GM20431 (cell line): ENCODE measurements around the gene CADPS2.

Experiments used
- in situ Hi-C: fragments of 300-500 bp; cut with MseI, MboI; formaldehyde crosslinking; loops from one replicate; pipeline ENCODE4 v1.15.0; 2020; ENCODE audit warnings: low sequenced_read_pairs; ENCODE audit not compliant: unreplicated experiment

The CADPS2 gene

DNA sequence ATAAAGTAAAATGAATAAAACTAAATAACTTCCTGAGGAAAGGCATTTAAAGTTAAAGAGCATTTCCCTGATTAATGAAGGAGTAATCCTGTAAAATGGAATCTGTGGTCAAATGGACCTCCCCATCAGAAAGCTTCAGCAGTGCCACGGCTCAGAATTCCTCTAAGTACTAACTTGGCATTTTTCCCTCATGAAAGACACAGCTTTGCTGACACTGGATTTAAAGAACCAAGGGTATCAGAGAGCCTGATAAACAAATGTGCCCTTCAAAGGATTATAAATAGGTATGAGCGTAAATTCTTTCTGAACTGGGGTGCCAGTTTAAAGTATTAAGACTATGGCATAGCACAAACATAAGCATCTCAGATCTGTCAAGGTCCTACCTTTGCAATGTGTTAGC, 159.4 kb downstream of the CADPS2 start:
- in situ Hi-C loops, result no loop called here

- in situ Hi-C loops, result no loop called here
Measured at GRCh38 chr7:122724366-122724765, 161.9 kb downstream of the CADPS2 start.

GRCh38 chr7:122719010-122719578, 167.2 kb downstream of the CADPS2 start:
- in situ Hi-C loops, result no loop called here

GRCh38 chr7:122717356-122718089, 168.7 kb downstream of the CADPS2 start:
- in situ Hi-C loops, result no loop called here

DNA sequence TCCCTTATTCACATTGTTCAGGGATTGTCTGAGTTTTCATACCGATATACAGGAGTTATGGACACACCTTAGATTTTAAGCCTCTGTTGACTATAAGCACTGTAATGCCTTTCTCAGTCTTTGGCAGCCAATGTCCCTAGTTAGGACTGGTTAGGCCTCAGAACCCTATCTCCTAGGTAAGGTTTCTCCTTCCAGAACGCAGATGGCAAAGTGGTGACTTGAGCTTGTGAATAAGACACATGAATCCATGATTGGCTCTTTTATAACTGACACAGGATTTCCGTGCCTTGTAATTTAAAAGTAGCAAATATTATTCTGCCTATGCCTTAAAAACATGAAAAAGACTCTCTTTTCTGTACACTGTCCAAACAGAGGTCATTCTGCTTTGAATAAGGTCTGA, 171.1 kb downstream of the CADPS2 start:
- in situ Hi-C loops, result no loop called here

- in situ Hi-C loops, result no loop called here
Measured at GRCh38 chr7:122710916-122711315, 175.3 kb downstream of the CADPS2 start.

DNA sequence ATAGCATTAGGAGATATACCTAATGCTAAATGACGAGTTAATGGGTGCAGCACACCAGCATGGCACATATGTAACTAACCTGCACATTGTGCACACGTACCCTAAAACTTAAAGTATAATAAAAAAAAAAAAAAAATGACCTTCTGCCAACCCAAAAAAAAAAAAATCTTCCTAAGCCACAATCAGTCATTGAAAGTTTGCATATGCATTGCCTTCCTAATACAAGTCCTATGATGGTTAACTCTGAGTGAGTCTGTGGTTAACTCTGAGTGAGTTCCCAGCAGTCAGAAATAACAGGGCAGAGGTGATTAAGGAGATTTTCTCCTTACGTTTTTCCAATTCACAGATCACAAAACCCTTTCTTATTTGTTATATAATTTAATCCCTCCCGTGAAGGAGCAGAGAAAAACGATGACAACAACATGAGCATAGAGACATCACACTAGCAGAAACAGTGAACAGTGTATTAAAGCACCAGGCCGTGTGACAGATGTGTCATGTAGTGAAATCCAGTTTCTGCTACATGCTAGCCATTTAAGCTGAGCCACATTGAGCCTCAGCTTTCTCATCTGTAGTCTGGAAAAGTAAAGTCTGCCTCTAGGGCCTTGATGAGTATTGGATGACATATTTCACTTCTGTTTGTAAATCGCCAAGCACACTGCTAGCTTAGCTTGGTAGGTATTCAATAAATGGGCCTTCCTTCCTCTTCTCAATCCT, 176.2 kb downstream of the CADPS2 start:
- in situ Hi-C loops, result no loop called here

DNA sequence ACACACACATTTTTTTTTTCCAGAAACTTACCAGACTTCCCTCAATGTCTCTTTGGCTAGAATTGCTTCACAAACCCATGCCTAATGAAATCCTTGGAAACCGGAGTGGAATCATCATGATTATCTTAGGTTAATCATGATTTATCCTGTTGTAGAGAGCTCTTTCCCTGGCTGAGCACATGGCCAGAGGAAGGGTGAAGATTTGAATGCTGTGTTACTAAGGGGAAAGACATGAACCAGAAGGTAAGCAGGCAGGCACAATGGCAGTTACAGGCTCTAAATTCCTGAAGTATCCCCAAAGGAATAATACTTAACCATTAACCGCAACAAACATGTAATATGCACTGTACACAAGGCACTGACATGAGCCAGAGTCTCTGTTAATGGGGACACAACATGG, 179.4 kb downstream of the CADPS2 start:
- in situ Hi-C loops, result no loop called here

GRCh38 chr7:122702872-122703510, 183.3 kb downstream of the CADPS2 start, which contains the start of gene RNF148:
TSS of gene RNF148 (minus strand) at chr7:122702922. CDS start at chr7:122702750, 172 bp downstream.
- in situ Hi-C loops, result no loop called here

GRCh38 chr7:122699017-122699416, 187.2 kb downstream of the CADPS2 start, which contains the start of gene RNF133:
TSS of gene RNF133 (minus strand) at chr7:122699117. CDS start at chr7:122698918, 199 bp downstream.
- in situ Hi-C loops, result no loop called here

DNA sequence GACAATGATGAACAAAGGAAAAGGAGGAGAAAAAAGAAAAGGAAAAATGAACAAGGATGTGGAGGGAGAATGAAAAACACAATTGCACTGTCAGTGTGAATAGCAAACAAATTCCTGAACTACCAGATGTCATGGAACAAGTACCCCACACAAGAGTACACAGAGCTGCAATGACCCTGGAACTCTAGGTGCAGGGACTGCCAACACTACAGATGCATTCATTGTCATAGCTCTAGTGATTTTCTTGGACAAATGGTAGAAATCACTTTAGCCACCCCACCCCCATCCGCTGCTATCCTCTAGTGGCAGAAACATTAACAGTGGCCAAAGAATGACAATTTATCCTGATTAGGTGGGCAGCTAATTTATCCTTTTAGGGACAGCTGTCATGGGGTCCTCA, 190.4 kb downstream of the CADPS2 start:
- in situ Hi-C loops, result no loop called here

- in situ Hi-C loops, result no loop called here
Measured at GRCh38 chr7:122694697-122695096, 191.6 kb downstream of the CADPS2 start.

GRCh38 chr7:122692769-122693309, 193.4 kb downstream of the CADPS2 start:
- in situ Hi-C loops, result no loop called here

DNA sequence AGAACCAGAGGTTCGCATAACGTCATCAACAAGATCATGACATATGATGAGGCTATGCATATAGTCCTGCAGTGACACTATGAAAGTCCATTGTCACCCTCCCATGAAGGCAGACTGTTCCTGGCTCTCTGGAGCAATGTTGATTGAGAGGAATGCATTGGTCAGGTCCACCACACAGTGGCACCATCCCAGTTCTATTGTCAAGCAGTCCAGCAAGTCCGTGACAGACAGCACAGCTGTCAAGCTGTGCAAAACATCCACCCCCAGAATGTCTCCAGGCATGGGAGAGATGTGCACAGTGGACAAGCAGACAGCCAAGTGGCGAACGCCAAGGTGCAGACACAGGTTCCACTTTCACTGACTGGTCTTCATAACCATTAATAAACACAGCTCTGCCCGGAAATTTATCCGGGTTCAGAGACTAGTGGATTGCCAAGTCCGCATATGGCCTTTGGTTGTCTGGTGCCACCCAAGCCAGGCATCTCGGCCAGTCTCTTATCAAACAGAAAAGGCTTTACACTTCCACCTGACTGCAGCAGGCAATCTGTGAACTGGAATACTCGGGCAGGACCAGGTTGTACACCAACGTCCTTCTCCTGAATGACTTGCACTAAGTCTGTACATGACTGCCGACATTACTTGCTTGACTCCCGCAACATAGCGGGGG, 194.6 kb downstream of the CADPS2 start:
- in situ Hi-C loops, result no loop called here

DNA sequence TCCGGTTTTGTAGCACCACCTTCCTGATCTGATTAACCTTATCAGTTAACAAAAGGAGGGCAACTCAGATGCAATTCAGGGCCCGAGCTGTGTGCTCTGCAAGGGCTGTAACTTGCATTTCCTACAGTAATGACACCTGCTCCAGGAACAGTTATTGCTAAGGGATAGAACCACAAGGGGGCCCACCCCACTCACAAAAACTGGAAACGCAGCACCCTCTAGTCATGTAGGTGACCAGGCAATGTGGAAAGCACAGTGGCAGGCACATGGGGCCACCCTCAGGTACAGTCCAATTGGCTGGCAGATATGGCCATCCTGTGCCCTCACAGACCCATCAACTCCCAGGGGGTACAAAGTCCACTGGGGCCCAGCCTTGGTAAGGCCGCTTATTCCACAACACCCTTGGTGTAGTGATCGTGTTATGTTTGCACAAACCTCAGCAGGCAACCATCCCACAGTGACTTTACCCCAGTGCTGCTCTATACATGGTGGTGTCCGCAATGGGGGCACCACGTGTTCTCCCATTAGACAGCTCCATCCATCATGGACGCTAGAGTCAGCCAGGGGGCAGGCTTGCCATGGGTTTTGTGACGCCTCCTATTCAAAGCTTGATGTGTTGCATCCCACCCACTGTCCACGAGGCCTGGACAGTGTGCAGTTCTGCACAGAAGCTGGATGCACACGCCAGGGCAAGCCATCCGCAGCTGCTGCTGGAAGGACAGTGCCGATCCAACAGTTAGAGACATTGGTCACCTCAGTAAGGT, 196.7 kb downstream of the CADPS2 start:
- in situ Hi-C loops, result no loop called here

DNA sequence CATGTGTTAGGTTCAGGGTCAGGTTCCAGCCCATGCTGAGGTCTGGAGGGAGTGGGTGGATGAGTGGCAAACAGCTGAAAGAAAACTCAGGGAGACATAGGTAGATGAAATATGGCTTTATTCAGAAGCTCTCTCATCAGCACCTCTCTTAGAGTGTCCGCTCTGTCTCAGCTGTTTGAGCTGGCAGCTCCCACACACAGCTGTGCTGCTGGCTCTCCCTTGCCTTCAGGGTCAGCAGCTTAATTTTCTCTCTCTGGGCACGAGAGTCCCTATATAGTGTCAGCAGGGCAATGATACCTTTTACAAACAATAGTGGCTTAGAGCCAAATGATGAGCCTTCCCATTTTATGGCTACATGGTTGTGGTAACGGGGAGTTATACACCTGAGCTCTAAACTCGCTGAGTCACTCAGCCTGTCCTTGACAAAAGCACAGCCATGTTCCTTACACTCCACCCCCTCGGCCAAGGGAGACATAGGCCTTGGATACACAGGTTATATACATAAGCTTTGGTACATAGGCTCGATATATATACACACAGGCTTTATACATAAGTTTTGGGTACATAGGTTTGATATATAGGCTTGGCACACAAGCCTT, 197.8 kb downstream of the CADPS2 start:
- in situ Hi-C loops, result no loop called here

- in situ Hi-C loops, result no loop called here
Measured at GRCh38 chr7:122686360-122686878, 199.8 kb downstream of the CADPS2 start.

DNA sequence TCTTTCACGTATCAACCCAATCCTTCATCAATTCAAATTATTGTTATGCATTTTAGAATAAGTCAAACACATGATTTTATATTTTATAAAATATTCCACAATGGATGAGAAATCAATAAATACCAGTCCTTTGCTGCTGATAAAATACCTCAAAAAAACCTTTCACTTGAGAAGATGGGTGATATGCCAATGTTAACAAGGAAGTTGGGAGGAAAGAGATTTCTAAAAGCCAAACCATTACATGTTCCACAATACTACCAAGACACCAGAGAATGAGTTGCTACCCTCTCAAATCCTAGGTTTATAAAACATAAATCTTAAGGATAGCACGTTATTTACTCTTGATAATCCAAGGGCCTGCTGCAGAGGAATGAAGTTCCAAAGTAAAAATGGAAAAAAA, 201.8 kb downstream of the CADPS2 start:
- in situ Hi-C loops, result no loop called here
